ENCODE measurements around the gene CYP27C1.

The CYP27C1 gene

DNA sequence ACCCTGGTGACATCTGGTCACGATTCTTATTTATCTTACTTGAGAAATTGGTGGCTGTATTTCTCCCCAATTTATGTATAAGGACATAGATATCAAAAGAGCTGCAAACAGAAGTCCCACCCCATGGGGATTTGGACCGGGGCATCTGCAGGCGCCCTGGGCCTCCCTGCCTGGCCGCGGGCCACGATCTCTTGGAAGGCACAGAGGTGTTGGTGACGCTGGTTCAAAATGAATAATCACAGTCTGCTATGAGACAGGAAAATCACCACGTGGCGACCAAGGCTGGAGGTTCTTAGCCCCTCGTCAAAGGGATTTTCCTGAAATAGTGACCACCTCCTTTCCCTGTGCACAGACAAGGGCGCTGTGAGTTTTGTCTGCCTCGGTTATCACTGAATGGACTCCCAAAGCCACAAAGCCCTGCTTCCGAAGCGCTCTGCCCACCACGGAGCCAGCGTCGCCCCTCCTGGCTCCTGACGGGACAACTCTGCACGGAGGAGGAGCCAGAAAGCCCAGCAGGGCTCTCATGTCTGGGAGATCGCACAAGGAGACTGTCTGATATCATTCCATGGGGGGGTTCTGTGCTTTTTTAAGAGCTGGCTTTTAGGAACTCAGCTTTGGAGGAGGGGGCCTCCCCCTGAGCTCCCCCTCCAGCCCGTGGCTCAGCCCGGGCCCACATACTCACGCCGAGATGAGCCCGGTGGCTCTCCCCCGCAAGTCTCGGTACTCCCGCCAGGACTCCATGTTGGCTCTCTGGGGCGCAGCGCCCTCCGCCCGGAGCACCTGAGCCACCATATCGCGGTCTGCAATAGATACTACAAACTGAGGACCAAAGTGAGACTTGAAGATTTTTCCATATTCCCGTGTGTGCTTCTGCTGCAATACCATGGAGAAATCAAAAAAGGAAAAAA lies 14.6 kb downstream of the CYP27C1 start:
- WGBS, 2 experiments: 82 to 83% methylated on average over 34 of the region's 35 CpGs
- H3K4me3 ChIP-seq (ENCODE audit: insufficient read depth, low read depth, low read length): no peak overlapping the region
- H3K9me3 ChIP-seq (ENCODE audit: control insufficient read depth, low read length): no peaks in the 10 kb centered on the region
- no peaks in the 10 kb centered on the region for H3K27me3 ChIP-seq (ENCODE audit: control insufficient read depth, insufficient read depth, low read length, poor library complexity, severe bottlenecking)
- H3K4me1 ChIP-seq (ENCODE audit: control insufficient read depth, insufficient read depth, low read length): peaks cover 16% of the 10 kb centered on the region
- H3K36me3 ChIP-seq (ENCODE audit: control insufficient read depth, insufficient read depth, low read length): no peaks in the 10 kb centered on the region
- H3K27ac ChIP-seq (ENCODE audit: insufficient read depth, low read depth, low read length, poor library complexity, severe bottlenecking): no peak overlapping the region

DNA sequence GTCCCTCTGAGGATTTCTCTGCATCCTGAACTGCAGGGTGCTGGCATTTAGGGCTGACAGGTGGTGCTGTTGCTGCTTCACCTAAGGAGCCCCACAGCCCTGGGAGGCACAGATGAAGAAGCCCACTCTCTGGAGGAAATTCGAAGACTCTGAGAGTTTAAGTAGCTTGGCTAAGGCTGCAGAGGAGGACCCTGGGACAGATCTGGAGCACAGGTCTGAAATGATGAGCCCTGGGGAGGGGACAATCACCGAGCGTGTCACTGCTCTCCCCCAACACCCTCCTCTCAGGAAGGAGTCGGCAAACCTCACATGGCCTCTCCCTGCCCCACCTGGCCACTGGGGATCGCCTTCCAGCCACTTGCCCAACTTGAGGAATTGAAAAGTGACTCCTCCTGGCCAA lies 18.6 kb downstream of the CYP27C1 start:
- 72 to 75% methylated on average over 5 of the region's 5 CpGs for WGBS, 2 experiments
- peaks cover 4% of the 10 kb centered on the region for H3K4me1 ChIP-seq (ENCODE audit: control insufficient read depth, insufficient read depth, low read length)
- H3K4me3 ChIP-seq (ENCODE audit: insufficient read depth, low read depth, low read length): no peak overlapping the region
- no peaks in the 10 kb centered on the region for H3K27me3 ChIP-seq (ENCODE audit: control insufficient read depth, insufficient read depth, low read length, poor library complexity, severe bottlenecking)
- H3K9me3 ChIP-seq (ENCODE audit: control insufficient read depth, low read length): peaks cover 6% of the 10 kb centered on the region
- no peaks in the 10 kb centered on the region for H3K36me3 ChIP-seq (ENCODE audit: control insufficient read depth, insufficient read depth, low read length)
- H3K27ac ChIP-seq (ENCODE audit: insufficient read depth, low read depth, low read length, poor library complexity, severe bottlenecking): no peak overlapping the region

DNA sequence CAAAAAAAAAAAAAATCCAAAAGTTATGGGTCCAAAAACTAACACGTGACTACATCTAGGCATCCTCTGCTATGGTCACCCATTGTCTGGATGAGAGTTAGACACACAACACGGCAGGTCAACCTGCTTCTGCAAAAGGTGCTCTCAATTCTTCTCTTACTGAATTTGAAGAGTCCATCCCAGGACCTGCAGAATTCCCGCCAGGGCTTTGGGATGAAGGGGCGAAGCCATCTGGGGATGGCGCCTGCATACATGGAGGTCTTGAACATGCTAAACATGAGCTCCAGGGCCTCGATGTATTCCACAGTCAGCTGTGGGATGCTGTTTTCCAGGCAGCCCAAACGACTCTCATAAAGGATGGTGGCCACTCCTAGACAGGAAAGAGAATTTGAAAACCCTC lies 19.1 kb downstream of the CYP27C1 start:
- peaks cover 4% of the 10 kb centered on the region for H3K4me1 ChIP-seq (ENCODE audit: control insufficient read depth, insufficient read depth, low read length)
- no peaks in the 10 kb centered on the region for H3K36me3 ChIP-seq (ENCODE audit: control insufficient read depth, insufficient read depth, low read length)
- 94% methylated on average over 7 of the region's 7 CpGs for WGBS, 2 experiments
- H3K27ac ChIP-seq (ENCODE audit: insufficient read depth, low read depth, low read length, poor library complexity, severe bottlenecking): no peak overlapping the region
- no peaks in the 10 kb centered on the region for H3K27me3 ChIP-seq (ENCODE audit: control insufficient read depth, insufficient read depth, low read length, poor library complexity, severe bottlenecking)
- H3K9me3 ChIP-seq (ENCODE audit: control insufficient read depth, low read length): peaks cover 6% of the 10 kb centered on the region
- no peak overlapping the region for H3K4me3 ChIP-seq (ENCODE audit: insufficient read depth, low read depth, low read length)

DNA sequence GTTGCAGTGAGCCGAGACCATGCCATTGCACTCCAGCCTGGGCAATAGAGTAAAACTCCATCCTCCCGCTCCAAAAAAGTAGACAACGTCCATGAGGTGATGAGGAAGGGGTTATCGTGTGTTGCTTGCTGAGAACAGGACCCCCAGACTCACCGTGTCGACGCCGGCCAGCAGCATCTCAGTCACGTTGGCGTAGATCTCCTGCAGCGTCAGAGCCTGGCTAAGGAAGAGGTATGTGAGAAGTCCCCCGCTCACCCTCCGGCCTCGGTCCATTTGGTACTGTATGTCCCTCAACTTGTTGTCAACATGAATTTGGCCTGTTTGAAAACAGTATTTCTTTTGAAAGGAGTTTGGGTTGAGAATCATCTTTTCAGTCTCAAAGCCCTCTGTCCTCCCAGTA lies 20.9 kb downstream of the CYP27C1 start:
- no peaks in the 10 kb centered on the region for H3K36me3 ChIP-seq (ENCODE audit: control insufficient read depth, insufficient read depth, low read length)
- no peak overlapping the region for H3K27ac ChIP-seq (ENCODE audit: insufficient read depth, low read depth, low read length, poor library complexity, severe bottlenecking)
- no peaks in the 10 kb centered on the region for H3K27me3 ChIP-seq (ENCODE audit: control insufficient read depth, insufficient read depth, low read length, poor library complexity, severe bottlenecking)
- peaks cover under 1% of the 10 kb centered on the region for H3K4me1 ChIP-seq (ENCODE audit: control insufficient read depth, insufficient read depth, low read length)
- 94 to 96% methylated on average over 14 of the region's 14 CpGs for WGBS, 2 experiments
- no peak overlapping the region for H3K4me3 ChIP-seq (ENCODE audit: insufficient read depth, low read depth, low read length)
- H3K9me3 ChIP-seq (ENCODE audit: control insufficient read depth, low read length): peaks cover 6% of the 10 kb centered on the region

DNA sequence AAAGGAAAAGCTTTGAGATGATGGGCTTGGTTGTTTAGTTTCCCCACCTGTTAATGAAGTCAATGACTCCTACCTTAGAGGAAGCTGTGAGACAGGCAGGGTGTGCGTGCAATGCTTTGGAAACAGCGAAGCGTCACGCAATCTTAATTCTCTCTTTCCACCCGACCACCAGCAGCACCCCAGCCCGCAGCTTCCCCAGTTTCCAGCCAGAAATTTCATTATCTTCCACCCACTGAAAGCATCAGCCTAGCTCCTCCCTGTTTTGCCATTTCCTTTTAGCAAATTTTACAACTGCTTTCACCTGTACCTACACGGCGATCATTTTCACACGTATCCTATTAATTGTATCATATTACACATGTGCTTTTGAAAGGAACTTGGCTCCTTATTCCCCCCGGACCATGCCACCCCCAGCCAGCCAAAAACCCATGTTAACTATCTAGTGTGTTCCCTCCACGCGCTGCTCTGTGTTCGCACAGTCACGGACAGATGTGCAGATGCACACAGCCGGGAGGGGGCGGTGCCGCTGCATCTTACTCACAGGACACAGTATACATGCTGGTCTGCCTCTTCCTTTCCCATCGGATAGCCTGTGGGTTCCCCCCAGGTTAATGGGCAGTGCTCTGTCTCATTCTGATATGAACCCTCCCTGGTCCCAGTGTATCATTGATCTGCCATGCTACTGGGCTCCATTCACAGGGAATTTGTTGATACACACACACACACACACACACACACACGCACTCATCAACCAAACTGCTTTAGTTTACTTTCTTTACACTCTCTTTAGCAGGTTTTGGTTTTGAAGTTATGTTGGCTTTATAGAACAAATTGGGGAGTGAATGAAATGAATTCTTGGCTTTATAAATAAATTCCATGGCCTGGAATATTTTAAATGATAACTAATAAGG lies 22.4 kb downstream of the CYP27C1 start:
- WGBS, 2 experiments: 74 to 80% methylated on average over 18 to 19 of the region's 19 CpGs

DNA sequence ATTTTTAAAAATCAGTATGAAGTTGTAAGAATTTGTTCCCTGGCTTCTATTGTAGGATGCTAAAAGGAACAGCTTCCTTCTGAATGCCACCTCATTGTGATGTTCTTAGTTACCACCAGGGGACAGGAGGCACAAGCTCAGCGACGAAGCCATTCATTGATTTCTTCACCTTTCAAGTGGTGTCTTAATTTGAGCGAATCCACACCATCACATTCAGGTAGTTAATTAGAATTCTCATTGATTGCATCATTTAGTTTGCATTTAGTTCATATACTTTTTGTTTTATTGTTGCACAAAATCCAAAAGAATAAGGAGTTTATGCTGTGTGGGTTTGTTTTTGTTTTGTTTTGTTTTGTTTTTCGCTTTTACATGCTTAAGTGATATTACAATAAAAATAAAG lies 23.1 kb downstream of the CYP27C1 start:
- H3K4me1 ChIP-seq (ENCODE audit: control insufficient read depth, insufficient read depth, low read length): peaks cover 10% of the 10 kb centered on the region
- 58 to 62% methylated on average over 2 to 4 of the region's 4 CpGs for WGBS, 2 experiments
- H3K27ac ChIP-seq (ENCODE audit: insufficient read depth, low read depth, low read length, poor library complexity, severe bottlenecking): no peak overlapping the region
- no peak overlapping the region for H3K4me3 ChIP-seq (ENCODE audit: insufficient read depth, low read depth, low read length)
- H3K27me3 ChIP-seq (ENCODE audit: control insufficient read depth, insufficient read depth, low read length, poor library complexity, severe bottlenecking): no peaks in the 10 kb centered on the region
- H3K36me3 ChIP-seq (ENCODE audit: control insufficient read depth, insufficient read depth, low read length): no peaks in the 10 kb centered on the region
- peaks cover 6% of the 10 kb centered on the region for H3K9me3 ChIP-seq (ENCODE audit: control insufficient read depth, low read length)

More for the DNA sequence above, 22.4 kb downstream of the CYP27C1 start:
- no peak overlapping the region for H3K4me3 ChIP-seq (ENCODE audit: insufficient read depth, low read depth, low read length)
- H3K27me3 ChIP-seq (ENCODE audit: control insufficient read depth, insufficient read depth, low read length, poor library complexity, severe bottlenecking): no peaks in the 10 kb centered on the region
- H3K4me1 ChIP-seq (ENCODE audit: control insufficient read depth, insufficient read depth, low read length): peaks cover 8% of the 10 kb centered on the region
- no peak overlapping the region for H3K27ac ChIP-seq (ENCODE audit: insufficient read depth, low read depth, low read length, poor library complexity, severe bottlenecking)
- peaks cover 6% of the 10 kb centered on the region for H3K9me3 ChIP-seq (ENCODE audit: control insufficient read depth, low read length)
- no peaks in the 10 kb centered on the region for H3K36me3 ChIP-seq (ENCODE audit: control insufficient read depth, insufficient read depth, low read length)

DNA sequence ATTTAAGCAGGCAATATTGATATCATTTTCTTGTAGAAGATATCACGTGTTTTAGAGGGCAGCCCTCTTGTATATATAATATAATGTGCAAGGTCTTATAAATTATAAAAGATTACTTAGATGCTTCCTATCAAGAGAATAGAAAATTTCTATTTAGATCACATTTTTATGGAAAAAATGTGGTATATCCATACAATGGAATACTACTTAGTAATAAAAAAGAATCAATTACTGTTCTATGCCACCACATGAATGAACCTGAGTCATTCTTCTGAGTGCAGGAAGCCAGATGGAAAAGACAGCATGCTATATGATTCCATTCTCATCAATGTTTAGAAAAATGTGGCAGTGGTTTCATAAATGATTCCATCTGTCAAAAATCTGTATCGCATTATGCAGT lies 23.6 kb downstream of the CYP27C1 start:
- Histone ChIP-seq H3K36me3 (ENCODE audit: control insufficient read depth, insufficient read depth, low read length) (no peaks in the 10 kb centered on the region), H3K4me1 (ENCODE audit: control insufficient read depth, insufficient read depth, low read length) (peaks cover 10% of the 10 kb centered on the region), H3K4me3 (ENCODE audit: insufficient read depth, low read depth, low read length) (no peak overlapping the region), H3K27me3 (ENCODE audit: control insufficient read depth, insufficient read depth, low read length, poor library complexity, severe bottlenecking) (no peaks in the 10 kb centered on the region), H3K27ac (ENCODE audit: insufficient read depth, low read depth, low read length, poor library complexity, severe bottlenecking) (no peak overlapping the region), H3K9me3 (ENCODE audit: control insufficient read depth, low read length) (peaks cover 6% of the 10 kb centered on the region)
- 100% methylated on average over 1 of the region's 2 CpGs for WGBS, 2 experiments

DNA sequence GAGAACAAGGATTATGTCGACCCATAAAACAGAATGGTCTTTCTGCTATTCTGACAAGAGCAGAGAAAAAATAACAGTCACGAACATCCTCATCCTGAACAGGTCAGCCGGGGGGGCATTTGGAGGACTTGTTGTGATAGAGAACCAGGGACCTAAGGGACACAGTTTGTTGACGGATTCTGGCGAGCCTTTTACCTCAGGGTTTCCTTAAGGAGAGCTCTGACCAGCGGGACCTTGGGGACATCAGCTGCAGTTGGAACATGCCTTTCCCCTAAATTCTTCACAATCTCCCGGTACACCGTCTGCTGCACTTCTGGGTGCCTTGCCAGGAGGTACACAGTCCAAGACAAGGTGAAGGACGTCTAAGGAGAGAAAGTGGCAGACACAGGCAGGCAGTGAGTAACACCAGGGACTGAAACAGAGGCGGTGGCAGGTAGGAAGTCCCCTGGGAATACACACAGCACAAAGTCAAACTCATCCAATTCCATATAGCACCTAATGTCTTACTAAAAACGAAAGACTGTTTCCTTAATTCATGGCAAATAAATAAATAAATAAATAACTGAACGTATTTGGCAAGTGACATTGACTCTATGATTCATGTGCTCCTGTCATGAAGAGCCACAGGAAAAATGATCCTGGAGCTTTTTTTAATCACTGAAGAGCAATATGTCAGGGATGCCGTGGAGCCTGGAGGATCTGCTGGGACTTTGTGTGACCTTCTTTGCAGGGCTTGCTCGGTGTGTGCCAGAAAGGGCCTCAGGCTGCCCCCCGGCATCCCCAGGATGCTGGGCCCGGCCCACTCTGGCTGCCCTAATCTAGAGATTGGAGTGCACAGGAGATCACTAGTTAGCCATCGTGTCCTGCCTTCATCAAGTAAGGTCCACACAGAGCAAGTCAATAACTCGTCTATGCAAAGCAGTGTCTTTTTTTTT lies 24.7 kb downstream of the CYP27C1 start:
- Histone ChIP-seq H3K4me3 (ENCODE audit: insufficient read depth, low read depth, low read length) (no peak overlapping the region), H3K9me3 (ENCODE audit: control insufficient read depth, low read length) (peaks cover 6% of the 10 kb centered on the region), H3K4me1 (ENCODE audit: control insufficient read depth, insufficient read depth, low read length) (peaks cover 10% of the 10 kb centered on the region), H3K27me3 (ENCODE audit: control insufficient read depth, insufficient read depth, low read length, poor library complexity, severe bottlenecking) (no peaks in the 10 kb centered on the region), H3K36me3 (ENCODE audit: control insufficient read depth, insufficient read depth, low read length) (no peaks in the 10 kb centered on the region), H3K27ac (ENCODE audit: insufficient read depth, low read depth, low read length, poor library complexity, severe bottlenecking) (no peak overlapping the region)
- 93 to 94% methylated on average over 17 of the region's 18 CpGs for WGBS, 2 experiments

DNA sequence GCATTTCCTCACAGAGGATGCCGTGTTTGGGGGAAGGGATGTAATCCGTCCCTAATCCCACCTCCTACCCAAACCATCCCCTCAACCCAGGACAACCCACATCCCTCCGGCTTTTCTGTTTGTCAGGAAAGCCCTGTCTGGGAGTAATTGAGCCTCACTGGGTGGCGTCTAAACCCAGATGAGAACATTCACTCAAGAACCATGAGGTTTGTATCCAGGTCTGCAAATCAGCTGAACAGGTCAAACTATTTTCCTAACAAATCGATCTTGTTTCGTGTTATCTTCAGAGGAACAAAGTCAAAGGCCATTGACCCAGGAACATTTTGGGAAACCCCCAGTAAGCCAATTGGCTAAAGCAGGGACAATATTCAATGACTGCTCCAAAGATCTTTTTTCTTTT lies 25.7 kb downstream of the CYP27C1 start:
- no peak overlapping the region for H3K27ac ChIP-seq (ENCODE audit: insufficient read depth, low read depth, low read length, poor library complexity, severe bottlenecking)
- no peaks in the 10 kb centered on the region for H3K27me3 ChIP-seq (ENCODE audit: control insufficient read depth, insufficient read depth, low read length, poor library complexity, severe bottlenecking)
- no peak overlapping the region for H3K4me3 ChIP-seq (ENCODE audit: insufficient read depth, low read depth, low read length)
- H3K9me3 ChIP-seq (ENCODE audit: control insufficient read depth, low read length): peaks cover 6% of the 10 kb centered on the region
- 47 to 54% methylated on average over 6 of the region's 6 CpGs for WGBS, 2 experiments
- H3K36me3 ChIP-seq (ENCODE audit: control insufficient read depth, insufficient read depth, low read length): no peaks in the 10 kb centered on the region
- peaks cover 10% of the 10 kb centered on the region for H3K4me1 ChIP-seq (ENCODE audit: control insufficient read depth, insufficient read depth, low read length)
